MCF 10A (cell line): ENCODE results near the gene TMEM184A. TPM values are rescaled to one million over a fixed set of nuclear protein-coding genes. Genes with fewer than 3 reads are reported as not detected.

Experiments used
- BruUV-seq: library from RNA; stranded (reverse); fragments of 400-500 nt; replicated peaks from 2 replicates; lab custom pipeline; 2021; lab: Mats Ljungman, UMichigan
- CTCF ChIA-PET: fragments of 300-600 bp; sonication (Branson Sonifier 250); formaldehyde crosslinking; extraction: SDS; loops from one replicate; lab custom pipeline; 2021; ENCODE audit warnings: antibody characterized with exemption, inconsistent platforms; lab: Yijun Ruan, JAX
- POLR2A ChIA-PET: fragments of 300-600, 350-650 bp; sonication (Branson Sonifier 250); formaldehyde crosslinking; extraction: SDS; loops from one replicate; lab custom pipeline; 2020; ENCODE audit warnings: antibody characterized with exemption, inconsistent platforms; lab: Yijun Ruan, JAX
- DNase-seq: peaks from one replicate; pipeline ENCODE4 v3.0.0-alpha.2; 2018; ENCODE audit not compliant: unreplicated experiment
- H3K27ac Mint-ChIP-seq: one replicate; pipeline ENCODE4 v1.8.0; 2022; ENCODE audit warnings: mild to moderate bottlenecking, low read depth, mixed read lengths; ENCODE audit not compliant: unreplicated experiment
- H3K27me3 Mint-ChIP-seq: one replicate; pipeline ENCODE4 v1.8.0; 2022; ENCODE audit warnings: mixed read lengths; ENCODE audit not compliant: insufficient read depth, unreplicated experiment
- H3K36me3 Mint-ChIP-seq: one replicate; pipeline ENCODE4 v1.8.0; 2022; ENCODE audit warnings: mild to moderate bottlenecking, moderate library complexity, mixed read lengths; ENCODE audit not compliant: insufficient read depth, unreplicated experiment
- H3K4me1 Mint-ChIP-seq: one replicate; pipeline ENCODE4 v1.8.0; 2022; ENCODE audit warnings: mixed read lengths; ENCODE audit not compliant: insufficient read depth, unreplicated experiment
- H3K4me3 Mint-ChIP-seq: one replicate; pipeline ENCODE4 v1.8.0; 2022; ENCODE audit warnings: mild to moderate bottlenecking, moderate library complexity, mixed read lengths; ENCODE audit not compliant: unreplicated experiment
- H3K9me3 Mint-ChIP-seq: one replicate; pipeline ENCODE4 v1.8.0; 2022; ENCODE audit warnings: mixed read lengths; ENCODE audit not compliant: unreplicated experiment
- CTCF ChIP-seq: fragments of 200-600 bp; IDR thresholded peaks from one replicate; pipeline ENCODE4 v1.8.0; 2022; ENCODE audit warnings: antibody characterized with exemption, mild to moderate bottlenecking; ENCODE audit not compliant: unreplicated experiment
- intact Hi-C: fragments of 100-400 bp; cut with micrococcal nuclease; formaldehyde crosslinking; loops from 2 replicates; pipeline ENCODE4 v1.14.1; 2022
- total RNA-seq: library from RNA; stranded (reverse); gene quantifications from 2 replicates; pipeline ENCODE4 v1.2.3, GENCODE V29; 2022

Gene TMEM184A
- total RNA-seq, 1 experiment from 2014 or later: 14.2 TPM

- BruUV-seq: no TSS peak
- Mint-ChIP-seq H3K4me1 (peaks cover 9% of the 10 kb centered on the region), H3K27me3 (no peaks in the 10 kb centered on the region), H3K9me3 (no peaks in the 10 kb centered on the region), H3K27ac (peak overlapping the region; percentile 59), H3K36me3 (peaks cover 28% of the 10 kb centered on the region), H3K4me3 (peak overlapping the region; percentile 85)
- intact Hi-C loops: no loop called here
- POLR2A ChIA-PET: no interaction called here
- no peak for DNase-seq
- no peak for TF ChIP-seq CTCF
- CTCF ChIA-PET: no interaction called here
These were observed 54.3 kb downstream of the TMEM184A start for GRCh38 chr7:1501487-1502270.

- H3K4me3 Mint-ChIP-seq: no peak overlapping the region
- ChIA-PET CTCF (no interaction called here), POLR2A (no interaction called here)
- BruUV-seq: no TSS peak
- no peak for TF ChIP-seq CTCF
- no peak overlapping the region for H3K27ac Mint-ChIP-seq
- H3K9me3 Mint-ChIP-seq: no peaks in the 10 kb centered on the region
- peaks cover 6% of the 10 kb centered on the region for H3K4me1 Mint-ChIP-seq
- no peak for DNase-seq
- intact Hi-C loops: no loop called here
- H3K36me3 Mint-ChIP-seq: peaks cover 23% of the 10 kb centered on the region
- H3K27me3 Mint-ChIP-seq: no peaks in the 10 kb centered on the region
These were observed 55.8 kb downstream of the TMEM184A start for GRCh38 chr7:1500064-1500807.

GRCh38 chr7:1499367-1500029, 56.5 kb downstream of the TMEM184A start:
- ChIA-PET CTCF (interaction anchor here (2.0 kb wide), 1 partner anchor 25 kb away, joined by 7 read pairs; no protein-coding TSS in a partner anchor), POLR2A (no interaction called here)
- H3K4me3 Mint-ChIP-seq: no peak overlapping the region
- peaks cover 6% of the 10 kb centered on the region for H3K4me1 Mint-ChIP-seq
- H3K27ac Mint-ChIP-seq: no peak overlapping the region
- no peaks in the 10 kb centered on the region for H3K9me3 Mint-ChIP-seq
- DNase-seq: no peak
- H3K36me3 Mint-ChIP-seq: peaks cover 24% of the 10 kb centered on the region
- intact Hi-C loops: no loop called here
- TF ChIP-seq CTCF: no peak
- BruUV-seq: no TSS peak
- no peaks in the 10 kb centered on the region for H3K27me3 Mint-ChIP-seq
